GM23248 (cell line): ENCODE results near the gene LSM5.

ENCODE experiments used
- EZH2 ChIP-seq: fragments of 200-600 bp; sonication (generic); IDR thresholded peaks from 2 replicates; pipeline ENCODE4 v1.6.1; 2018; ENCODE audit warnings: antibody characterized with exemption, mild to moderate bottlenecking; ENCODE audit not compliant: insufficient read depth, poor library complexity, severe bottlenecking
- EZH2phosphoT487 ChIP-seq: fragments of 200-600 bp; sonication (generic); IDR thresholded peaks from 2 replicates; pipeline ENCODE4 v1.6.1; 2018; ENCODE audit warnings: antibody characterized with exemption, moderate library complexity, mild to moderate bottlenecking, low read depth; ENCODE audit not compliant: insufficient read depth

DNA sequence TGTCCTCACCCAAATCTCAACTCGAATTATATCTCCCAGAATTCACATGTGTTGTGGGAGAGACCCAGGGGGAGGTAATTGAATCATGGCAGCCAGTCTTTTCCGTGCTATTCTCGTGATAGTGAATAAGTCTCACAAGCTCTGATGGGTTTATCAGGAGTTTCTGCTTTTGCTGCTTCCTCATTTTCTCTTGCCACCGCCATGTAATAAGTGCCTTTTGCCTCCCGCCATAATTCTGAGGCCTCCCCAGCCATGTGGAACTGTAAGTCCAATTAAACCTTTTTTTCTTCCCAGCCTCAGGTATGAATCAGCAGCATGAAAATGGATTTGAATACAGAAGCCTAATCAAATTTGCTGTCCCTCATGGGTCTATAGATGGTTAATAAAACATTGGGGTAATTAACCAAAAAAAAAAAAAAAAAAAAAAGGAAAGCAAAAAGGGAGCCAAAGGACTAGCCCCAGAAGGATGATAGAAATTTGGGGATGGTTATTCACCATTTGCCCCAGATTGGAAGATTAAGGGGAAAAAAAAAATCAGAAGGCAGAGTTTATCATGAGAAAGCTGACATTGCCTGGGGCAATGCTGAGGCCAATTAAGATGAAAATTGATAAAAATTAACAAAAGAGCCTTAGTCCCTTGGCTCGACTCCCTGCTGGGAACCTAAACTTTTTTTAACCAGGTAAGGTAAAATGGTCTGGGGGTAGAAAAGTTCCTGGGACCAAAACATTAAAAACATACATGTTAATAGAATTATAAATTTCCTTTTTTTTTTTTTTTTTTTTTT lies 32.8 kb upstream of the LSM5 start:
- TF ChIP-seq EZH2 (no peak), EZH2phosphoT487 (no peak)
